HG03095 (cell line): Measurements from ENCODE around the gene IDNK.
"Not testable (repeated sequence)": the region's sequence is repeated elsewhere in the genome, so short reads cannot be mapped to it uniquely, and the experiment has no call there.

Experiments used
- ATAC-seq: cut with Tn5 transposase; IDR thresholded peaks from one replicate; pipeline ENCODE4 v1.9.1; 2021; ENCODE audit warnings: moderate library complexity; ENCODE audit not compliant: unreplicated experiment

Gene IDNK

GRCh38 chr9:83622939-83623678 is at the start of gene IDNK:
Gene IDNK (plus strand): TSS chr9:83623143. CDS start chr9:83623172, 29 bp downstream.
- ATAC-seq, result peak; percentile 80

GRCh38 chr9:83574482-83574881 is 48.5 kb upstream of the IDNK start:
- no peak for ATAC-seq

GRCh38 chr9:83582029-83582428 is 40.9 kb upstream of the IDNK start:
- ATAC-seq, result no peak

DNA sequence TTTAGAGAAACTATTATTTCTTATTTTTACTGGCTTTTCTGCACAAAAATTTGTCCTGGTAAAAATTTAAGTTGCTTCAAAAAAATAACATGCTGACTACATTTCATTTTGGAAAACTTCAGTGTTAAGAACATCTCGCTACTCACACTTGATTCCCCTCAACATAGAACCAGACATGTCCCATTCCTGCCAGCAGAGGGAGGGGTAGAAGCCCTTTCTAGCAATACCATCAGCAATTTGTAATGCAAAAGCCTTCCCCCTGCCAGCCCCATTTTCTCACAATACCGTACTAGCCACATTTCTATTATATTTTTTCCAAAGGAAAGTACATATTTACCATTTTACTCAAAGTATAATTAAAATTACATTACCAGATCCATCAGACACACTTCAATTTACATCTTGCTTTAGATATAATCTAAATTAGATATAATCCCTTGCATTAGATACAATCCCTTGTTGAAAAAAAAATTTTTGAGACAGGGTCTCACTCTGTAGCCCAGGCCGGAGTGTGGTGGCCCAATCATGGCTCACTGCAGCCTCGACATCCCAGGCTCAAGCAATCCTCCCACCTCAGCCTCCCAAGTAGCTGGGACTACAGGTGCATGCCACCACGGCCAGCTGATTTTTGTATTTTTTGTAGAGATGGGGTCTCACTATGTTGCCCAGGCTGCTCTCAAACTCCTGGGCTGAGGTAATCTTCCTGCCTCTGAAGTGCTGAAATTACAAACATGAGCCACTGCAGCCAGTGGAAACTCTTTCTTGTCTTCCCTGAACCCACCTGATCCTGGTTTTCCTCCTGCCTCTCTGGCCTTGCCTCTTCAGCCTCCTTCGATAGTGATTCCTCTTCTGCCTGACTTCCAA is 39.6 kb upstream of the IDNK start:
- no peak for ATAC-seq

- ATAC-seq, result no peak
Observed at GRCh38 chr9:83584995-83585394, 37.9 kb upstream of the IDNK start.

DNA sequence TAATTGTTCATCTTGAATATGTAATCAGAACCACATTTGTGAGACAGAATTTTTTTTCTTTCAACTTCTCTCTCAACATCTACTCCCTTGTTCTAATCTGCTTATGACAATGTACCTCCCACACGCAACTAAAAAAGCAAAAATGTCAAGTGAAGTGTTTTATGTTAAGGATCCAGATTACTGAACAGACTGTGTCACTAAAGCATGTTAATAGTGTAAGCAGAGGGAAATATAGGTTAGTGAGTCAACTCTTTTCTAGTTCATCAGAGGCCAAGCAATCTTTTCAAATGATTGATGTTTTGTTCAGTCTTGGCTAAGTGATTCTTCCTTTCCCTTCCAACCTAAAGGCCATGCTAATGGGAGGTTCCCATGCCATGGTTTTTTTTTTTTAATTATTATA is 34.7 kb upstream of the IDNK start:
- ATAC-seq, result no peak

DNA sequence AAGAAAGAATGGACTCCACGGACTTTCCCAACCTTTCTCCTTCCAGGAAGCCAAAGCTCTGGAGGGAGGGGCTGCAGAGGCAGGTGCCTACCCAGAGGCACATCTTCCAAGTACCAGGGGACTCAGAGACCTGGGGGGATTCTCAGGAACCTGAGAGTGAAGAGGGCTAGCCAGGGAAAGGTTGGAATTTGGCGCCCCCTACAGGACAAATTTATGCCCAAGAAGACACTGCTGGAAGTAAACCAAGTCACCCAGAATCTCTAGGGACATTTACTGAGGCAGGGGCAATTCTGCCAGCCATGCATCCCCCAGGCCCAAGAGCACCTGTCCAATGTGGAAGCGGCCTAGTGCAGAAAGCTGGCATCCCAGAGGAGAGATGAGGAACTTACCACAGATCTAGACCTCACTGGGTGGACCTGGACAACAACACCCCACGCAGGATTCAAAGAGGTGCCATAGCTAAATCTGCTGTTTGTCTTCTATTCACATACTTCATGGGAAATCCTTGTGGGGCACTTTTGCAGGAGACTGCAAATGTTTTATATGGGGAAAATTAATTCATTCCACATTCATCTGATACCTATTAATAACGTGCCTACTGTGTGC is 25.9 kb upstream of the IDNK start:
- ATAC-seq, result no peak

GRCh38 chr9:83598487-83598886 is 24.5 kb upstream of the IDNK start:
- ATAC-seq, result no peak

DNA sequence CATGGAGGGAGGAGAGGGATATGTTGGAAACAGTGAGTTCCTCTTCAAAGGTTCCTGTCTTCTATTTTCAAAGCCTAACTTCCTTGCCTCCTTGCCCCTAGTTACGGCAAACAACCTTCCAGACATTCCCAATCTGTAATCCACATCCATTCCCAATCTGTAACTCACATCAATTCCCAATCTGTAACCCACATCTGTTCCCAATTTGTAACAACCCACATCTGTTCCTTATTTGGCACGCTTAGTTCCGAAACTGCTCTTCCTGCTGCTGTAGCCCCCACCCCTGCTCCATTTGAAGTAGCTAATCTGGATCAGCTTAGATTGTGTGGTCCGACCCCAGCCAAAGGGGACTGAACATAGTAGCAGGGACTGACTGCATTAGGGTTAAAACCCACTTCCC is 23.9 kb upstream of the IDNK start:
- ATAC-seq, result no peak

DNA sequence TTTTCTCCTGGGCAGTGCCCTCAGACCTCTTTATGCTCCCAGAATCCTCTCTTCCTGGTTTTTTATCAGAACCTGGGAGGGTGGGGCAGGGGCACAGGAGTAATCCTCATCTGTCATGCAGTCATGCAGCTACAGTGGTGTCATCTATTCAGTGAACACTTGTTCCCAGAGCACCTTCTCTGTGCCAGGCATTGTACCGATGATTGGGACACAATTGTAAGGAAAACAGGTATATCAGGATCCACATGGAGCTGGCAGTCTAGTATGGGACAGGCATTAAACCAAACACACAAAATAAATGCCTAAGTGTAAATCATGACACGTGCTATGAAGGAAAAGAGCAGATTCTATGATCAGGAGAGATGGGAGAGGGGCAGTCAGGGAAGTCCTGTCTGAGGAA is 21.5 kb upstream of the IDNK start:
- ATAC-seq, result no peak

- ATAC-seq, result not testable (repeated sequence)
Observed at GRCh38 chr9:83607620-83608019, 15.3 kb upstream of the IDNK start.

GRCh38 chr9:83613298-83613697 is 9.6 kb upstream of the IDNK start:
- ATAC-seq, result not testable (repeated sequence)

GRCh38 chr9:83617299-83617698 is 5.6 kb upstream of the IDNK start:
- ATAC-seq, result no peak

GRCh38 chr9:83620841-83621636 is 1.9 kb upstream of the IDNK start:
- no peak for ATAC-seq

DNA sequence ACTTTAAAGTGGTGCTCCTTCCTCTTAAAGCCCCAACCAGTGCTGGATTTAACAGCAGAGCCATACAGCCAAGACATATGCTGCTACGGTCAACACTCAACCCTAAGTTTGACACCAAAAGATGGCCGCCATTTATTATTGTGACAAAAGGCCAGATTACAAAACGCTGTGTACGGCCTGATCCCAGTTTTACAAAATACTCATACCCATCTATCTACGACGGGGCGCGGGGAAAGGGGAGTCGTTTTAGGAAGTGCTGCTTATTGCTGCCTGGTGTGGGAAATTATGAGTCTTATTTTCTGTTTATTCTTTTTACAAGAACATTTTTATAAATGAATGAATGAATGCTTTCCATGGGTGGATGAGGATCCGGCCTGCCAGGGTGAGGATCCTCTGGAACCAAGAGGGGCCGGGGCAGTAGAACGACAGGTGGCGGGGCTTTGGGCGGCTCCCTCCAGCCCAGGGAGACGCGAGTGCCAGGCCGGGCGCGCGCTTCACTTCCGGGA is 457 bp upstream of the IDNK start:
- peak; percentile 50 for ATAC-seq

- peak; percentile 22 for ATAC-seq
Observed at GRCh38 chr9:83623679-83624076, 735 bp downstream of the IDNK start.

DNA sequence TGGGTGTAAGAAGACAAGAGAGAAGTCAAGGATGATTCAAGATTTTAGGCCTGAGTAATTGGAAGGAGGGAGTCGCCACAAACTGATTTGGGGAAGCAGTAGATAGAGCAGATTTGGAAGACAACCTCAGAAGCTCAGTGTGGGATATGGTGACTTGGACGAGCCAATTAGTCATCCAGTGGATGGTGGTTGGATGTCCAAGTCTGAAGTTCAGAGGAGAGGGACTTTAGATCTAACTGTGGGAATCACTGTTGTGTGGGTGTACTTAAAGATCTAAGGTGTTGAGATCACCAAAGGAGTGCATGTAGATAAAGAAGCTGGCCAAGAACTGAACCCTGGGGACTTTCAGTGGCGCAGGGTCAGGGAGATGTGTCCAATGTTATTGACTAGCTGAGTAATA is 2.2 kb downstream of the IDNK start:
- ATAC-seq, result no peak

DNA sequence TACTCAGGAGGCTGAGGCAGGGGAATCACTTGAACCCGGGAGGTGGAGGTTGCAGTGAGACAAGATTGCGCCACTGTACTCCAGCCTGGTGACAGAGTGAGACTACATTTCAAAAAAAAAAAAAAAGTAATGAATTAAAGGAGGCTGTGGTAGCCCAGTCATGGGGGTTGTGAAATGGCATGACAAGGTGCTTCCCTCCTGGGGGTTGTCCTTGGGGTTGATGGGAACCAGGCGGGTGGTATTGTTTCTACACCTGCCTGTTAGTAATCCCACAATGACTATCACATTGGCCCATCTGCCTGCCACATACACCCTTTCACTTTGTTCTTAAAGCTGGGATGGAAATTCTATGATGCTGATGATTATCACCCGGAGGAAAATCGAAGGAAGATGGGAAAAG is 5.6 kb downstream of the IDNK start:
- no peak for ATAC-seq

- ATAC-seq, result no peak
Observed at GRCh38 chr9:83629433-83630104, 6.6 kb downstream of the IDNK start.

DNA sequence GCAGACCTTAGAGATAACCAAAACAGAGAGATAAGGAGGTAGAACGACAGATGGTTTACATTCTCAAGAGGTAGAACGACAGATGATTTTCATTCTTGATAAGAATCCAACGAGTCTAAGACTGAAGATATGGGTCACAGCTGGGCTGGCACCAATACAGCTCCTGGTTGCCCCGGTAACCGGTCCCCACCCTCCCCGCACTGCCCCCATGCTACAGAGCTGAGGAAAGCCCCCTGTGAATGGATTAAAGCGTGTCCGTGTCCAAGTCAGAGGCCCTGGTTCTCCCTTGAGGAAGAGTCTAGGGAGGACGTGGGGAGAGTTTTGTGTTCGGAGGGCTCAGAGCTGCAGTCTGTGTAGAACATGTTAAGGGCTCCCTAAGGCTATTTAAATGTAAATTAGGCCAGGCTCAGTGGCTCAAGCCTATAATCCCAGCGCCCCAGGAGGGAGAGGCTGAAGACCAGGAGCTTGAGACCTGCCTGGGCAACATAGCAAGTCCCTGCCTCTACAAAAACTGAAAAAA is 8.1 kb downstream of the IDNK start:
- no peak for ATAC-seq
